LNCaP clone FGC (cell line): ENCODE results near the gene SCNN1B.
A peak's percentile ranks its signal among the peaks of the same experiment; 100 is the strongest.
"Not testable (repeated sequence)": the region's sequence is repeated elsewhere in the genome, so short reads cannot be mapped to it uniquely, and the experiment has no call there.

ENCODE experiments used
- DNase-seq: peaks from one replicate; pipeline ENCODE4 v3.0.0-alpha.2; 2011; ENCODE audit warnings: low read depth
- H3K4me3 ChIP-seq: 2 replicates; pipeline ENCODE4 v1.5.1; 2011; ENCODE audit warnings: mild to moderate bottlenecking, low read depth, low read length, control low read depth
- CTCF ChIP-seq: IDR thresholded peaks from 2 replicates; pipeline ENCODE4 v1.5.1; 2012; ENCODE audit warnings: mild to moderate bottlenecking; ENCODE audit not compliant: control insufficient read depth, insufficient read depth; ENCODE audit errors: extremely low read depth

The SCNN1B gene

GRCh38 chr16:23362460-23363317 is 60.6 kb downstream of the SCNN1B start:
- no peak overlapping the region for H3K4me3 ChIP-seq
- TF ChIP-seq CTCF, result no peak
- DNase-seq, result peak; percentile 88

DNA sequence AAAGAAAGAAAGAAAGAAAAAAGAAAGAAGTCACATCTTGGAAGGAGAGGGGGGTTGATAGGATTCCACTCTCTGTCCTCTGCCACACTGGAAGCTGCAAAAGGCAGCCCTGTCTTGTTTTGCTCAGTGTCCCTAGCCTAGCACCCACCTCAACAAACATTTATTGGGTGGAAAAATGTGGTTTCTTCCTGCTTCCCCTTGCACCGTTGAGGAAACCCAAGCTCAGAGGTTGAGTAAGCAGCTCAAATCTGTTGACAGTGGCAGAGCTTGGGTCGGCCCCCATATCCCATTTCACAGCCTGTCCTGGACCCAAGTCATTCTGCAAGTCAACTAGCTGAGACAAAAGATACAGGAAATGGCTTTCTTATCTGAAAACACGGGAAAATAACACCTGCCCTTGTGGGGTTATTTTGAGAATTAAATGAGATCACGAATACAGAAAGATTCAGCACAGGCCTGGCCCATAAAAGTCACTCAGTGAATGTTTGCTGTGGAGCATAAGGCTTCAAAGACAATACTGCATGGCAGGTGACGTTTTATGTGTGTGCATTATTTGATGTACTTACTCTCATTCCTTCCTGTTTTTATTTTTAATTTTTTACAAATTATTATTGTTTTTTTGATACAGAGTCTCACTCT is 63.6 kb downstream of the SCNN1B start:
- no peak for DNase-seq
- H3K4me3 ChIP-seq, result no peak overlapping the region
- no peak for TF ChIP-seq CTCF

DNA sequence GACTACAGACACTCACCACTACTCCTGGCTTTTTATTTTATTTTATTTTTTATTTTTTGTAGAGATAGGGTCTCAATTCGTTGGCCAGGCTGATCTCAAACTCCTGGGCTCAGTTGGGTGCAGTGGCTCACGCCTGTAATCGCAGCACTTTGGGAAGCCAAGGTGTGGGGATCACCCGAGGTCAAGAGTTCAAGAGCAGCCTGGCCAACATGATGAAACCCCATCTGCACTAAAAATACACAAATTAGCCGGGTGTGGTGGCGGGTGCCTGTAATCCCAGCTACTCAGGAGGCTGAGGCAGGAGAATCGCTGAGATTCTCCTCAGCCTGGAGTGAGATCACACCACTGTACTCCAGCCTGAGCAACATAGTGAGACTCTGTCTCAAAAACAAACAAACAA is 64.2 kb downstream of the SCNN1B start:
- DNase-seq, H3K4me3 ChIP-seq: not testable (repeated sequence)

DNA sequence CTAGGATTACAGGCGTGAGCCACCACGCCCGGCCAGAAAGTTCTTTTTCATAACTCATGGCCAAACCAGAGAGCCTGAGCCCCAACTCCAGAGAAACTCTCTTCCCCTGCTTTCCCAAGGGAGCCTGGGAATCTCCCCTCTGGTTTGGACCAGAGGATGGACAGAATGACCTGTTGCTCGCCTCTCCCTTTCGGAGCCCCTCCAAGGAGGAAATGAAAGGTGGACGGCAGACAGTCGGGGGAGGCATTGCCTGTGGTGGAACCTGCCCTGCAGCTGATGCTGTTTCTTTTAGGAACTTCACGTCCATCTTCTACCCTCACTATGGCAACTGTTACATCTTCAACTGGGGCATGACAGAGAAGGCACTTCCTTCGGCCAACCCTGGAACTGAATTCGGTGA is 65.5 kb downstream of the SCNN1B start:
- TF ChIP-seq CTCF, result no peak
- DNase-seq, result no peak
- no peak overlapping the region for H3K4me3 ChIP-seq

DNA sequence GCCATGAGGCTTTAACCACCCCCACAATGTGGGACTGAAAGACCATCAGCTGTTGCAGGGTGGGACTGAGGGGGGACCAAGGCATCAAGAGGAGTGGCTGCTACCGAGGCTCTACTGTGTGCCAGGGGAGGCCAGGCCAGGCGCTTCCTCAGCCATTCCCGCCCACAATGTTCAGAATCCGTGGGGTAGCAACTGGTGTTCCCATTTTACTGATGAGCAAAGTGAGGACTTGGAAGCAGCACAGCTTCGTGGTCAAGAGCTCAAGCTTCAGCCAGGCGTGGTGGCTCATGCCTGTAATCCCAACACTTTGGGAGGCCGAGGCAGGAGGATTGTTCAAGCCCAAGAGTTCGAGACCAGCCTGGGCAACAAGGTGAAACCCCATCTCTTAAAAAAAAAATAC is 65.9 kb downstream of the SCNN1B start:
- DNase-seq, result no peak
- H3K4me3 ChIP-seq, result no peak overlapping the region
- TF ChIP-seq CTCF, result no peak

DNA sequence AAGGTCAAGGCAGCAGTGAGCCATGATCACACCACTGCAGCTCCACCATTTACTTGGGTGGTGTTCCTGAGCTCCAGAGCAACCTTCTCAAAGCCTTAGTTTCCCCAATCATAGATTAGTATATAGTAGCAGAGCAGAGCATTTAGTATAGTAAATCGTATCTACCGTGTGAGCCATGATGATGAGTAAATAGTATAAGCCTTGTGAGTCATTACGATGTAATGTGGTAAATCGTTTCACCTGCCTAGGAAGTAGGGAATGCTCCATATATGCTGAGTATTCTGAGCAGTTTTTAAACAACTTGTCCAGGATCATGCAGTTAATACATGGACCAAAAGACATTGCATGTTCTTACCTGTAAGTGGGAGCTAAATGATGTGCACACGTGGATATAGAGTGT is 66.4 kb downstream of the SCNN1B start:
- TF ChIP-seq CTCF, result no peak
- no peak overlapping the region for H3K4me3 ChIP-seq
- no peak for DNase-seq

GRCh38 chr16:23369416-23369815 is 67.3 kb downstream of the SCNN1B start:
- no peak for DNase-seq
- no peak overlapping the region for H3K4me3 ChIP-seq
- no peak for TF ChIP-seq CTCF
